HG02642 (cell line): ENCODE measurements around the gene TMC8.

Source experiments
- ATAC-seq: cut with Tn5 transposase; IDR thresholded peaks from one replicate; pipeline ENCODE4 v1.9.1; 2021; ENCODE audit warnings: mild to moderate bottlenecking; ENCODE audit not compliant: unreplicated experiment, poor library complexity

The TMC8 gene

GRCh38 chr17:78123258-78123929 is 7.2 kb upstream of the TMC8 start:
- no peak for ATAC-seq

DNA sequence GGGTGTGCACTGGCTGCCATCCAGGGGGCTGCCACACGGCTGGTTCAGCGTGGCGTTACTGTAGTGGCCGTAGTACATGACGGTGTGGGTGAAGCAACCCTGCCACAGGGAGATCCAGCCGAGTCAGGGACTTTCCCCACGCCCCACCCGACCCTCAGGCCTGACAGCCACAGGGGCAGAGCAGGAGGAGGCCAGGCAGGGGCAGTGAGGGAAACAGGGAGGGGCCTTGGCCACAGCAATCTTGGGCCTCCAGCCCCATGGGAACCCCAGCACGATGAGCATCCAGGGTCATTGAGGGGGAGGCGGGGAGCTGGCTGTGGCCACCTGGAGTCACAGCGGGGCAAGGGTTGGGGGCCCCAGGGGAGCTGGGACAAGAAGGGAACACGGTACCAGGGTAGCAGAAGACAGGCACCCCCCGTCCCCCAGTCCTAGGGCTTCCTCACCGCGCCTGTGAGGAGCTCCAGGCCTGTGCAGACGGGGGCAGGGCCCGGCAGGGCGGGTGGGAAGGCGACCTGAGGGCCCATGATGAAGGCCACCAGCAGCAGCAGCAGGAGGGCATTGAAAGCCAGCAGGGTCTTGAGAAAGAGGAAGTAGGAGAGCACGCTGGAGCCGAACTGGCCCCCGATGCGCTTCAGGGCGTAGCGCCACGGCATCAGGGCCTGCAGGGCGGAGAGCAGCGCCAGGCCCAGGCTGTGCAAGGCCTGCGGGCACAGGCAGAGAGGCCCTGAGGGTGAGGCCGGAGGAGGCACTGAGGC is 6.3 kb upstream of the TMC8 start:
- no peak for ATAC-seq

DNA sequence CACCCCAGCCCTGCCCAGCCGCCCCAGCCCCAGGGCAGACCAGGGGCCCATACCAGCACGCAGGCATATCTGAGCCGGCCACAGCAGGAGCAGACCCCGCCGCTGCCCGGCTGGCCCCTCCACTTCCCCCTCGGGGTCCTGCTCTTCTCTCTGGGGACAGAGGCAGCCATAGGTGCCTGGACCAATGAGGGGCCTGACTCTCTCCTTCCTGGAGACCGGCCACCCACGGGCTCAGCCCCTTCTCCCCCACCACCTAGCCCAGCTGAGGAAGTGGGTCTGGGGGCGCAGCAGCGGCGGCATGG is 5.8 kb upstream of the TMC8 start:
- ATAC-seq, result no peak

GRCh38 chr17:78125138-78125913 is 5.2 kb upstream of the TMC8 start:
- no peak for ATAC-seq

- ATAC-seq, result no peak
These were observed 4.3 kb upstream of the TMC8 start for GRCh38 chr17:78125976-78126894.

DNA sequence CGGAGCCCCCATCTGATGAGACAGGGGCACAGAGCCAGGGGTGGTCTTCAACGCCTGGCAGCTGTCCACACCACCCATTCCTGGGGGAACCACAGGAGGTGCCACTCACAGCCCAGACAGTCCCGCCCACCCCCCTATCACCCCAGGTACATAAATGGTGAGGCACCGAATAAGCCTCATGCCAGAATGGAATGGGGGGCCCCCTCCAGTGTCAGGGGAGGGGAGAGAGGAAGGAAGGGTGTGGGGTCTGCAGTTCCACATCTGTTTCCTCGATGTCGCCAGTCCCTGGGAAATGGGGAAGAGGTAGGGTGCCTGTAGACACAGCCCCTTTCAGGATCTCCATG is 3.7 kb upstream of the TMC8 start:
- ATAC-seq, result no peak

- no peak for ATAC-seq
These were observed 3.2 kb upstream of the TMC8 start for GRCh38 chr17:78127239-78127887.

DNA sequence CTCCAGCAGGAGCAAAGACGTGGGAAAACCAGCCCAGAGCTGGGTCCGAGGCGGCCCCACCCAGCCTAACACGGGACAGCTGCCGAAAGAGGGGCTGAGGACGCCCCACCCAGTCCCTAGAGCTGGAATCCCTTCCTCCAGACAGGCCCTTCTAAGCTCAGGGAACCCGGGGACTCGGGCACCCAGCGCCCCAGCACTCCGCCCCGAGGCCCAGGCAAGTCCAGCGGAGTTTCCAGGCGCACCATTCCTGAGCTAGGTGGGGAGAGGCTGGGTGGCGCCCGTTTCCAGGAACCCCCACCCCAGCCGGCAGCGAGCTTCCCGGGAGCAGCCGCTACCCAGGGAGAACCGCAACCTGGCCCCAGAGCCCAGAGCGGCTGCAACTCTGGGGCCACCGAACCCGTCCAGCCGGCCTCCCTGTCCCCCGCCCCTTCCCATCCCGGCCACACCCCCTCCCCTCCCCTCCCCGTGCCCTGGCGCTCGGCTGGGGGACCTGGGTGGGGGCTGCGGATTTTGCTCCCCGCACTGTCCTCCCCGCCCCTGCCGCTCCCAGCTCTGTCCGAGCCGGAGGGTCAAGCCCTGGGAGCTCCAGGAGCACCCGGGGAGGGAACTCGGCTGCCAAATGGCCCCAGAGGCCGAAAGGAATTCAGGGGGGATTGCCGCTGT is 2.6 kb upstream of the TMC8 start:
- ATAC-seq, result no peak

GRCh38 chr17:78128551-78129350 is 1.8 kb upstream of the TMC8 start, which contains the start of gene TMC6:
Gene TMC6, minus strand, starts transcription at chr17:78128755. Its CDS starts 1,923 bp downstream, at chr17:78126832.
- peak; percentile 26 for ATAC-seq

DNA sequence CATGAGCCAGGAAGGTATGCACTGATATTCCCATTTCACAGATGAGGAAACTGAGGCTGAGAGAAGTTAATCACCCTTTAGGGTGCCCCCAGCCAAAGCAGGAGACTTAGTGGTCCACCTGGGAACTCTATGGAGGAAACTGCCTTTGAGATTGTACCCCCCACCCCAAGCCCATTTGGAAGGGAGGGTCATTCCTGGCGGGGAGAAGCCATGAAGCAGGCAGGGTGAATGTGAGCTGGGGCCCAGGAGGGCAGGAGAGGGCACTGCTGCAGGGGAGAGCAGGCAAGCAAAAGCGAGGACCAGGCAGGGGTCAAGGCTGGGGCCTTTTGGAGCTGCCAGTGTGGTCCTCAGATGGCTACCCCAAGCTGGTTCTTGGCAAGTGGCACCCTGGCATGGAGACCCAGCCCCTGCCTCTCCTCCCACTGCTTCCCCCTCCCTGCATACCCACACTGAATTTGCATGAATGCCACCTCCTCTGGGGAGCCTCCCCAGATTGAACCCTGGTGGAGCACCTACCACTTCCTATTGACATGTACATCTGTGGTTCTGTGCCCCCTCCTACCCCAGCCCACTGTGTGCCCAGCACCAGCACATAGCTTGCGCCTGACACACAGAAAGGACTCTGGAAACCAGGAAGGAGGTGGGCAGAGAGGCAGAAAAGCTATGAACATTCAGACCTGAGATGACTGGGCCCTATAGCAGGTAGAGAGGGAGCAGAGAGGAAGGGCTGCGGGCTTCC is 1.1 kb upstream of the TMC8 start:
- no peak for ATAC-seq

- no peak for ATAC-seq
These were observed 508 bp upstream of the TMC8 start for GRCh38 chr17:78130090-78130436.

GRCh38 chr17:78131172-78132083 is 857 bp downstream of the TMC8 start:
- no peak for ATAC-seq

- no peak for ATAC-seq
These were observed 1.6 kb downstream of the TMC8 start for GRCh38 chr17:78132084-78132676.

DNA sequence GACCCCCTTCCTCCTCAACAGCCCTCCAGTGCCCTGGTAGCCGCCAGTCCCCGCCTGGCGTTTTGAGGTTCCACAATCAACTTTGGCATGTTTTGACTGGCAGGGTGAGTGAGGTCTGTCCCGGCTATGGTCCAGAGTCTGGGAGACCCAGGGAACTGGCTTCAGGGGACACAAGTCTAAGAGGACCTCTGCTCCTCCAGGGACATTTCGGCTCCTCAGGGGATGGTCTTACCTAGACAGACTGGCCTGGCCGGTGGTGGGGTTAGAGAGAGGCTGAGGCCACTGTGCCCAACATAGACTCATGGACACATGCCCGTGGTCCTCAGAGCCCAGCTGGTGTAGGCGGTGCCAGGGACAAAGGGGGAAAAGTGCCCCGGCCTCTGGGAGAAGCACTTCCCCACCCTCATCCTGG is 2.2 kb downstream of the TMC8 start:
- ATAC-seq, result no peak

DNA sequence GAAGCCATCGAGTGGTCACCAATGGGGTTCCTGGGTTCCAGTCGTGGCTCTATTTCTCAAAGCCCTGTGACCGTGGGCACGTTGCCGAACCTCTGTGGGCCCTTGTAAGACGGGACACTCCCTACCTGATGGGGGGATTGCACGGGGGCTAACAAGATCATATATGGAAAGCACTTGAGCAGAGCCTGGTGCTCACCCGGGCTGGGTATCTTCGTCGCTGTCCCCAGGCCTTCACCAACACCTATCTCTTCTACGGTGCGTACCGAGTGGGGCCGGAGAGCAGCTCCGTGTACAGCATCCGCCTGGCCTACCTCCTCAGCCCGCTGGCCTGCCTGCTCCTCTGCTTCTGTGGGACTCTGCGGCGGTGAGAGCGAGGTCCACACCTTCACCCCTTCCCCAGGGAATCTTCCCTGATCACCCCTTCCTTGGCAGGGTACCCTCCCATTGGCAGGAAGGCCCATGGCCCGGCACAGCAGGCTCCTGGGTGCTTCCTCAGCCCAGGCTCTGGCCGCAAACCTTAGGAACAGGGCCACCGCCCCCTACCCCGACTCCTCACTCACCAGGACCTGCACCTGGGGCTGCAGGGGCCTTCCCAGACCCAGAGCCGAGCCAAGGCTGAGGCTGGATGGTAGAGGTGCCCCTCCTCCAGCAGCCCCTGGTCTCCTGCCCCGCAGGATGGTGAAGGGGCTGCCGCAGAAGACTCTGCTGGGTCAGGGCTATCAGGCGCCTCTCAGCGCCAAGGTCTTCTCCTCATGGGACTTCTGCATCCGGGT is 2.8 kb downstream of the TMC8 start:
- ATAC-seq, result no peak
